Peyer's patch (tissue), 4 donors: ENCODE results near the gene RPS6KA5.

Source experiments
- CTCF ChIP-seq, 6 experiments: fragments of 450-650 bp in 4 of 6; fragments of 200-600 bp in 2 of 6; sonication (generic) in 1 of 6; IDR thresholded peaks; one replicate each; pipeline ENCODE4 v1.5.1; 2017 to 2019; ENCODE audit warnings: antibody characterized with exemption in 6 of 6, mild to moderate bottlenecking in 3 of 6, moderate library complexity in 1 of 6
- POLR2A ChIP-seq, 2 donors: fragments of 450-650 bp; IDR thresholded peaks; one replicate each; pipeline ENCODE4 v1.5.1; 2017; ENCODE audit warnings: antibody characterized with exemption in 2 of 2, mild to moderate bottlenecking in 2 of 2, moderate library complexity in 2 of 2

- no peak for TF ChIP-seq CTCF (IDR thresholded peaks at IDR 0.05)
- TF ChIP-seq POLR2A (IDR thresholded peaks at IDR 0.05): no peak
Observed at GRCh38 chr14:91015435-91015834, 45.0 kb downstream of the RPS6KA5 start.
